ENCODE results near the gene LETM1.

LETM1 gene

DNA sequence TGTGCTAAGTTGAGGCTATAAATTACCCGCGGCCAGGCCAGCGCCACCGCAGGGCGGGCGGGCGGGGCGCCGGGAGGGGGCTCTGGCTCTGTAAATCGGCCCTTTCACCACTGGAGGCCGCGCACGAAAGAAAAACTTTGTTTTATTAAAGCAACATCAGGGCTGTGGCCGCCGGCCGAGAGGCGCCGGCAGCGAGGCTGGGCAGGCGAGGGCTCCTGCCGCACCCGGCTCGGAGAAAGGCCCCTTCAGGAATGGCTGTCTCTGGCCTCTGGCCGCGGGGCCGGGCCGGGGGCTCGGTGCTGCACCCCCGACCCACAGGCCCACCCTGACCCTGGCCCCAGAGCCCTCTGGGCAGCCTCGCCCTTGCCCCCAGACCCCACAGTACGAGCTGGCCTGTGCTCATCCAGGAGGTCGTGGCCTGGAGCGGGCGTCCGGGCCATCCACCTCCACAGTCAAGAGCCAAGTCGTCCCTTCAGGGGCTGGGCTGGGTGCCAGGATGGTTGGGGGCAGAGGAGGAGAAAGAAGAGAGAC lies 92.3 kb downstream of the LETM1 start:
- FAIRE-seq, result no peak
- peak; percentile 68 for DNase-seq (ENCODE audit: insufficient read length, low spot score)
- TF ChIP-seq POLR2A (IDR thresholded peaks at IDR 0.05; ENCODE audit: low read depth, low read length), result no peak
- TF ChIP-seq TAF1 (IDR thresholded peaks at IDR 0.05; ENCODE audit: low read depth, low read length), result no peak
- no peak for TF ChIP-seq POLR2AphosphoS5 (IDR thresholded peaks at IDR 0.05; ENCODE audit: low read depth, low read length)
- TF ChIP-seq SPI1 (IDR thresholded peaks at IDR 0.05; ENCODE audit: low read depth, low read length), result no peak
- no peak for TF ChIP-seq POU2F2 (IDR thresholded peaks at IDR 0.05; ENCODE audit: low read depth, low read length)
- no peak for TF ChIP-seq PAX5 (IDR thresholded peaks at IDR 0.05; ENCODE audit: insufficient read depth, low read length, severe bottlenecking)

GRCh38 chr4:1763070-1763549 lies 92.8 kb downstream of the LETM1 start:
- no peak for FAIRE-seq
- no peak for DNase-seq (ENCODE audit: insufficient read length, low spot score)
- TF ChIP-seq POLR2A (IDR thresholded peaks at IDR 0.05; ENCODE audit: low read depth, low read length) (no peak), POLR2AphosphoS5 (IDR thresholded peaks at IDR 0.05; ENCODE audit: low read depth, low read length) (no peak), TAF1 (IDR thresholded peaks at IDR 0.05; ENCODE audit: low read depth, low read length) (no peak), PAX5 (IDR thresholded peaks at IDR 0.05; ENCODE audit: insufficient read depth, low read length, severe bottlenecking) (no peak), SPI1 (IDR thresholded peaks at IDR 0.05; ENCODE audit: low read depth, low read length) (no peak), POU2F2 (IDR thresholded peaks at IDR 0.05; ENCODE audit: low read depth, low read length) (no peak)

DNA sequence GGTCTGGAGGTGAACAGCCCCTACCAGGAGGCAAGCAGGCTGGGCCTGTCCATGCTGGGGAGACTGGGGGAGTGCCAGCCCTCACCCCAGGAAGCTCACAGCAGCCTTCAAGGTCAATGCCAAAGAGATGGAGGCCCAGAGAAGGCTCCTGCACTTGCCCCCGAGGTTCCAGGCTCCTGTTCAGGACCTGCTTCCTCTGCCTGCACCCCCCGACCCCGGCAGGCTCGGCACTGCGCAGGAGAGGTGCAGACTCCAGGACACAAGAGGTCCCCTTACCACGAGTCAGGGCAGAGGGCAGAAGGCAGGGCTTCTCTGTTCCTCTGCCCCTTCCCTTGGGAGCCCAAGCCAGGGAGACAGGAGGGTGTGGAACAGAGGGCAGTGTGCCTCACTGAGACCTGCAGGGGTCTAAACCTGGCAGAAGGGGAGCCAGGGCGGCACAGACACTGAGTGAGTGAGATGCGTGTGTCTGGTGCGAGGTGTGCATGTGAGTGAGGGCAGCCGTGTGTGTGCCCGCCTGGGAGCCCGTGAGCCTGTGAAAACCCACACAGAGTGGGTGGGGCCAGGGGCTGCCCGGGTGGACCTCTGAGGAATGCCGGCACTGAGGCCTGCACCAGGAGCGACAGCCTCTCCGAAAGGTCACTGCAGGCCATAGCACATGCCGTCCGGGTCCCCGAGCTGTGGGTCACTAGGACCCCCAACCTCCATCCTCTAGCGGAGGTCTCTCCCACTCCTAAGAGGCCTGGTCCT lies 93.5 kb downstream of the LETM1 start:
- TF ChIP-seq TAF1 (IDR thresholded peaks at IDR 0.05; ENCODE audit: low read depth, low read length), result no peak
- TF ChIP-seq POLR2A (IDR thresholded peaks at IDR 0.05; ENCODE audit: low read depth, low read length), result no peak
- DNase-seq (ENCODE audit: insufficient read length, low spot score) (no peak), FAIRE-seq (no peak)
